BLaER1 treated with 17β-estradiol and CSF1 and Interleukin-3, amounts not matched to agents 10 nM and 100 nM (cell line): ENCODE measurements around the gene APBB1IP.
"Not testable (repeated sequence)": the region's sequence is repeated elsewhere in the genome, so short reads cannot be mapped to it uniquely, and the experiment has no call there.

Experiments used
- H3K27ac ChIP-seq, 11 experiments: shearing (Covaris generic); formaldehyde crosslinking; 2 replicates each; pipeline ENCODE4 v1.8.1; 2022
- H3K27me3 ChIP-seq, 11 experiments: shearing (Covaris generic); formaldehyde crosslinking; 2 replicates each; pipeline ENCODE4 v1.8.1; 2022
- H3K36me3 ChIP-seq, 11 experiments: shearing (Covaris generic); formaldehyde crosslinking; 2 replicates each; pipeline ENCODE4 v1.8.1; 2022
- H3K4me1 ChIP-seq, 10 experiments: shearing (Covaris generic); formaldehyde crosslinking; 2 replicates each; pipeline ENCODE4 v1.8.1; 2022
- H3K4me2 ChIP-seq, 11 experiments: shearing (Covaris generic); formaldehyde crosslinking; 2 replicates each; pipeline ENCODE4 v1.8.1; 2022
- H3K4me3 ChIP-seq, 10 experiments: shearing (Covaris generic); formaldehyde crosslinking; 2 replicates each; pipeline ENCODE4 v1.8.1; 2022
- H3K9ac ChIP-seq, 11 experiments: shearing (Covaris generic); formaldehyde crosslinking; 2 replicates each; pipeline ENCODE4 v1.8.1; 2022
- H3K9me3 ChIP-seq, 11 experiments: shearing (Covaris generic); formaldehyde crosslinking; replicated peaks in 1 of 11; 2 replicates each; pipeline ENCODE4 v1.8.1; 2022
- H4K20me1 ChIP-seq, 11 experiments: shearing (Covaris generic); formaldehyde crosslinking; 2 replicates each; pipeline ENCODE4 v1.8.1; 2022
- Cebpa-rat ChIP-seq, 11 experiments: shearing (Covaris generic); IDR thresholded peaks; 2 replicates each; pipeline ENCODE4 v1.8.1; 2022

The APBB1IP gene

GRCh38 chr10:26494018-26494417, 55.9 kb downstream of the APBB1IP start:
- Histone ChIP-seq H3K36me3 (peaks cover 87 to 100% (median 98%) of the 10 kb centered on the region in 11 experiments), H3K27ac (no peak overlapping the region)

DNA sequence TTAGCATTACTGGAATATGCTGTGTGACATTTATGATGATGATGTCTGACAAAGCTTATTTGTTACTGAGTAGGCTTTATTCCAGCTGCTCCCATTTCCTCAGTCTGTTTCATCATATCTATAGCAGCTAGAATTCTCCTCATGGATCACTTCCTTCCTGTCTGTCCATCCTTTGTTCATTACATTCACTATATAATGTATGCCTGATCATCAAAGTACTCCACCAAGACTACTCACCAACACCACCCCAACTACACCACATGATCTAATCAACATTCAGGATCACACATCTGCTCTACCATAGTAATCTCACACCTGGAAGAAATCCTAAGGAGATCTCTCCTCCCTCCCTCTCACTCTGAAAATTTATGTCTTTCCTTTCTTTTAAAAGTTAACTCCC, 61.3 kb downstream of the APBB1IP start:
- no peaks in the 10 kb centered on the region for H3K9me3 ChIP-seq
- H4K20me1 ChIP-seq = peaks cover 63 to 98% (median 91%) of the 10 kb centered on the region in 11 experiments
- peak overlapping the region in 1 of 11 experiments; percentile 10; a peak in 1 of 22 replicates for H3K27ac ChIP-seq
- no peak for TF ChIP-seq Cebpa-rat (IDR thresholded peaks at IDR 0.05)
- H3K9ac ChIP-seq = no peak overlapping the region
- no peak overlapping the region for H3K4me2 ChIP-seq
- H3K36me3 ChIP-seq = peaks cover 97 to 100% (median 98%) of the 10 kb centered on the region in 11 experiments
- no peak overlapping the region for H3K4me3 ChIP-seq
- H3K27me3 ChIP-seq = no peaks in the 10 kb centered on the region
- H3K4me1 ChIP-seq = peaks cover 0 to 8% (median 0%) of the 10 kb centered on the region in 10 experiments; a peak in 3 of 20 replicates

More at GRCh38 chr10:26494018-26494417, 55.9 kb downstream of the APBB1IP start:
- TF ChIP-seq Cebpa-rat (IDR thresholded peaks at IDR 0.05) = no peak
- Histone ChIP-seq H4K20me1 (peaks cover 78 to 98% (median 96%) of the 10 kb centered on the region in 11 experiments), H3K4me2 (no peak overlapping the region), H3K9me3 (peaks cover 0 to 3% (median 0%) of the 10 kb centered on the region in 11 experiments; a peak in 1 of 22 replicates), H3K4me3 (no peak overlapping the region), H3K27me3 (no peaks in the 10 kb centered on the region), H3K9ac (no peak overlapping the region), H3K4me1 (peaks cover 0 to 32% (median 8%) of the 10 kb centered on the region in 10 experiments; a peak in 14 of 20 replicates)

- peaks cover 99 to 100% (median 100%) of the 10 kb centered on the region in 11 experiments for H3K36me3 ChIP-seq
- TF ChIP-seq Cebpa-rat (IDR thresholded peaks at IDR 0.05) = no peak
Measured at GRCh38 chr10:26502986-26503385, 64.8 kb downstream of the APBB1IP start.

GRCh38 chr10:26503911-26504310, 65.8 kb downstream of the APBB1IP start:
- Histone ChIP-seq H3K4me1 (peaks cover 0 to 23% (median 0%) of the 10 kb centered on the region in 10 experiments; a peak in 4 of 20 replicates), H3K4me2 (no peak overlapping the region), H3K4me3 (no peak overlapping the region), H3K9me3 (no peaks in the 10 kb centered on the region), H4K20me1 (peaks cover 51 to 99% (median 84%) of the 10 kb centered on the region in 11 experiments), H3K27ac (0 out of 22 replicates have a peak overlapping the region, but pooled peaks of 1 of the 11 experiments have one; percentile 12), H3K27me3 (no peaks in the 10 kb centered on the region), H3K9ac (no peak overlapping the region), H3K36me3 (peaks cover 99 to 100% (median 100%) of the 10 kb centered on the region in 11 experiments)
- no peak for TF ChIP-seq Cebpa-rat (IDR thresholded peaks at IDR 0.05)

More at GRCh38 chr10:26502986-26503385, 64.8 kb downstream of the APBB1IP start:
- no peak overlapping the region for H3K9ac ChIP-seq
- H3K27ac ChIP-seq = no peak overlapping the region
- peaks cover 0 to 25% (median 0%) of the 10 kb centered on the region in 10 experiments; a peak in 4 of 20 replicates for H3K4me1 ChIP-seq
- no peaks in the 10 kb centered on the region for H3K9me3 ChIP-seq
- H3K27me3 ChIP-seq = no peaks in the 10 kb centered on the region
- peaks cover 55 to 100% (median 93%) of the 10 kb centered on the region in 11 experiments for H4K20me1 ChIP-seq
- H3K4me3 ChIP-seq = no peak overlapping the region
- no peak overlapping the region for H3K4me2 ChIP-seq

GRCh38 chr10:26504429-26504828, 66.3 kb downstream of the APBB1IP start:
- not testable (repeated sequence) for H3K9me3 ChIP-seq
- H3K36me3 ChIP-seq = peaks cover 99 to 100% (median 100%) of the 10 kb centered on the region in 11 experiments

DNA sequence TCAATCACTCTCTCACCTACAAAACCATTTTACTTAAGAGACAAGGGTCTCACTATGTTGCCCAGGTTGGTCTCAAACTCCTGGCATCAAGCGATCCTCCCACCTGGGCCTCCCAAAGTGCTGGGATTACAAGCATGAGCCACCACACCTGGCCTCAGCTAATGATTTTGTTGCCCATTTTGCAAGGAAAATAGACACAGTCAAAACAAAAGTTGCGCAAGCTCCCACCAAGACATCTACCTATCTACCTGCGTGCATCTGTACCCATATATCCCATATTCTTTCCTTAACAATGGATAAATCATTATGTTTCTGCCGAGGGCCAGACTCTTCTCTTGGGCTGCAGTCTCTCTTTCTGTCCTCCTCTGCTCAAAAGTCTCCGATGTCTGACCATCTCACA, 67.3 kb downstream of the APBB1IP start:
- H3K4me2 ChIP-seq = no peak overlapping the region
- no peak overlapping the region for H3K9ac ChIP-seq
- H3K27me3 ChIP-seq = no peaks in the 10 kb centered on the region
- peaks cover 99 to 100% (median 100%) of the 10 kb centered on the region in 11 experiments for H3K36me3 ChIP-seq
- TF ChIP-seq Cebpa-rat (IDR thresholded peaks at IDR 0.05) = peak in 6 of 11 experiments; percentile 29 to 78 (median 50); a peak in 8 of 22 replicates
- peaks cover 0 to 17% (median 0%) of the 10 kb centered on the region in 10 experiments; a peak in 5 of 20 replicates for H3K4me1 ChIP-seq
- H3K4me3 ChIP-seq = no peak overlapping the region
- H4K20me1 ChIP-seq = peaks cover 36 to 97% (median 73%) of the 10 kb centered on the region in 11 experiments
- 0 out of 22 replicates have a peak, but pooled peaks cover 0 to 2% (median 0%) of the 10 kb centered on the region in 11 experiments for H3K9me3 ChIP-seq
- peak overlapping the region in 1 of 11 experiments; percentile 21; a peak in 1 of 22 replicates for H3K27ac ChIP-seq

More at GRCh38 chr10:26504429-26504828, 66.3 kb downstream of the APBB1IP start:
- H3K4me3 ChIP-seq, H3K9ac ChIP-seq, H3K4me2 ChIP-seq, H3K27me3 ChIP-seq, H3K27ac ChIP-seq: not testable (repeated sequence)
- Histone ChIP-seq H3K4me1 (peaks cover 0 to 17% (median 0%) of the 10 kb centered on the region in 10 experiments; a peak in 4 of 20 replicates), H4K20me1 (peaks cover 46 to 99% (median 79%) of the 10 kb centered on the region in 11 experiments)

DNA sequence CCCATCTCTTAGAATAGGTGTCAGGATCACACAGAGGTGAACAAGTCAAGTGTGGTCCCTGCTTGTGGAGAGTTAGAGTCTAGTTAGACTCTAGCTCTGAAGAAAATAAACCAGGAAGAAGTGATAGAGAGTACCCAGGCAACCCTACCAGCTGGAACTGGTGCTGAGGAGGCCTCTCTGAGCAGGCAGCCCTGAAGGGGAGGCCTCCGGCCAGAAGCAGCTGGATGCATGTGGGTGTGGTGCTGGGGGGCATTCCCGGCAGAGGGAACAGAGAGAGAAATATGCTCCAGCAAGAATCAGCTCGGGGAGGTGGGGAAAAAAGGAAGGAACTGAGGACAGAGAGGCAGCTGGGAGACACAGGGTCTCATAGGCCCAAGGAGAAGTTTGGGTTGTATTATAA, 68.6 kb downstream of the APBB1IP start:
- H3K9ac ChIP-seq = no peak overlapping the region
- H4K20me1 ChIP-seq = peaks cover 29 to 96% (median 73%) of the 10 kb centered on the region in 11 experiments
- H3K36me3 ChIP-seq = peaks cover 99 to 100% (median 100%) of the 10 kb centered on the region in 11 experiments
- H3K4me3 ChIP-seq = no peak overlapping the region
- H3K27me3 ChIP-seq = no peaks in the 10 kb centered on the region
- H3K4me2 ChIP-seq = no peak overlapping the region
- peaks cover 0 to 6% (median 0%) of the 10 kb centered on the region in 11 experiments; a peak in 3 of 22 replicates for H3K9me3 ChIP-seq
- H3K4me1 ChIP-seq = peaks cover 0 to 17% (median 0%) of the 10 kb centered on the region in 10 experiments; a peak in 4 of 20 replicates
- TF ChIP-seq Cebpa-rat (IDR thresholded peaks at IDR 0.05) = no peak
- peak overlapping the region in 5 of 11 experiments; percentile 18 to 42 (median 35); a peak in 7 of 22 replicates for H3K27ac ChIP-seq

DNA sequence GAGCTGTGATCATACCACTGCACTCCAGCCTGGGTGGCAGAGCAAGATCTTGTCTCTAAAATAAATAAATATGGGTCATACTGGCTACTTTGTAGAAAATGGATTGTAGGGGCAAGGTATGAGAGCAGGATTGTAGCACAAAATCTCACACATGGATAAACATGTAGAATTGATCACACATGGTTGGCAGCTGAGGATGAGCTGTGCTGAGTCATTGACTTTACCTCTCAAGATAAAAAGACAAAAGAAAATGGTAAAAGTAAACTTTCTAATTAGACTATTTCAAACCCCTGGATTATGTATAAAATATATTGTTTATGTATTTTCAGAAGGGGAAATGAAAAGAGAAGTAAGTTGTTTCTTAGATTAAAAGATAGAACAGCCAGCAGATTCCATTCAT, 69.3 kb downstream of the APBB1IP start:
- Histone ChIP-seq H3K9ac (no peak overlapping the region), H3K36me3 (peaks cover 99 to 100% (median 100%) of the 10 kb centered on the region in 11 experiments), H3K27me3 (no peaks in the 10 kb centered on the region), H3K27ac (peak overlapping the region in 7 of 11 experiments; percentile 4 to 42 (median 35); a peak in 6 of 22 replicates), H3K9me3 (peaks cover 0 to 8% (median 0%) of the 10 kb centered on the region in 11 experiments; a peak in 6 of 22 replicates), H4K20me1 (peaks cover 22 to 96% (median 73%) of the 10 kb centered on the region in 11 experiments), H3K4me1 (peaks cover 0 to 17% (median 0%) of the 10 kb centered on the region in 10 experiments; a peak in 4 of 20 replicates), H3K4me2 (no peak overlapping the region), H3K4me3 (no peak overlapping the region)
- TF ChIP-seq Cebpa-rat (IDR thresholded peaks at IDR 0.05) = no peak

- Histone ChIP-seq H3K27me3 (no peaks in the 10 kb centered on the region), H3K27ac (peak overlapping the region in 1 of 11 experiments; percentile 23; a peak in 1 of 22 replicates), H3K9me3 (peaks cover 0 to 14% (median 5%) of the 10 kb centered on the region in 11 experiments; a peak in 7 of 22 replicates), H3K4me1 (peaks cover 0 to 17% (median 0%) of the 10 kb centered on the region in 10 experiments; a peak in 4 of 20 replicates), H3K4me3 (no peak overlapping the region), H3K36me3 (peaks cover 99 to 100% (median 100%) of the 10 kb centered on the region in 11 experiments), H3K4me2 (no peak overlapping the region), H3K9ac (no peak overlapping the region), H4K20me1 (peaks cover 19 to 96% (median 73%) of the 10 kb centered on the region in 11 experiments; a peak in 21 of 22 replicates)
- TF ChIP-seq Cebpa-rat (IDR thresholded peaks at IDR 0.05) = no peak
Measured at GRCh38 chr10:26508016-26508415, 69.9 kb downstream of the APBB1IP start.
